K562 (cell line): ENCODE data around the gene CDSN. TPM values are rescaled to one million over a fixed set of nuclear protein-coding genes. Genes with fewer than 3 reads are reported as not detected.

Experiments
- BDP1 ChIP-seq: IDR thresholded peaks from 3 replicates; pipeline ENCODE4 v1.6.1; 2011; ENCODE audit not compliant: insufficient read length, insufficient read depth
- ERF ChIP-seq: fragments of 450-650 bp; formaldehyde crosslinking; IDR thresholded peaks from 2 replicates; pipeline ENCODE4 v1.4.0; 2020; ENCODE audit warnings: mild to moderate bottlenecking, mixed read lengths
- KDM5B ChIP-seq: fragments of 200-600 bp; sonication (generic); IDR thresholded peaks from 2 replicates; pipeline ENCODE4 v1.6.1; 2012; ENCODE audit warnings: low read depth, mild to moderate bottlenecking, moderate library complexity, low read length, control low read depth, inconsistent platforms; ENCODE audit not compliant: insufficient replicate concordance
- KLF10 ChIP-seq: fragments of 250-450 bp; sonication (Bioruptor Pico); IDR thresholded peaks from 2 replicates; pipeline ENCODE4 v1.6.1; 2021; ENCODE audit warnings: matching md5 sums
- LARP7 ChIP-seq: fragments of 450-650 bp; IDR thresholded peaks from 2 replicates; pipeline ENCODE4 v1.6.1; 2016
- MED1 ChIP-seq: sonication (generic); formaldehyde crosslinking; IDR thresholded peaks from 2 replicates; pipeline ENCODE4 v1.8.1; 2023; ENCODE audit warnings: missing genetic modification reagents, borderline replicate concordance
- PHB ChIP-seq: fragments of 250-450 bp; sonication (Bioruptor Pico); IDR thresholded peaks from 2 replicates; pipeline ENCODE4 v1.5.0; 2021
- TBL1XR1 ChIP-seq, 2 experiments: IDR thresholded peaks; 2 replicates each; pipeline ENCODE4 v1.6.1; 2012; ENCODE audit warnings: improper control_type of control experiment in 2 of 2, low read length in 2 of 2, mild to moderate bottlenecking in 1 of 2
- TOE1 ChIP-seq, 2 experiments: fragments of 450-650 bp in 1 of 2; sonication (generic) in 1 of 2; formaldehyde crosslinking in 1 of 2; IDR thresholded peaks; 2 replicates each; pipeline versions ENCODE4 v1.7.1 to v1.8.0; 2016 to 2022; ENCODE audit warnings: borderline replicate concordance in 2 of 2, mild to moderate bottlenecking in 2 of 2, antibody characterized with exemption in 1 of 2, inconsistent platforms in 1 of 2, low read depth in 1 of 2, missing genetic modification reagents in 1 of 2, moderate library complexity in 1 of 2
- ZKSCAN1 ChIP-seq: fragments of 150-350 bp; IDR thresholded peaks from 2 replicates; pipeline ENCODE4 v1.6.1; 2016; ENCODE audit warnings: low read depth, low read length
- ZNF134 ChIP-seq: fragments of 250-450 bp; sonication (Bioruptor Pico); conservative IDR thresholded peaks from 2 replicates; pipeline ENCODE4 v1.4.0; 2020
- ZNF224 ChIP-seq: sonication (generic); formaldehyde crosslinking; IDR thresholded peaks from 2 replicates; pipeline ENCODE4 v1.8.0; 2022; ENCODE audit warnings: mild to moderate bottlenecking, missing genetic modification reagents
- polyA plus RNA-seq, 8 experiments: library from polyadenylated mRNA; depleted of rRNA in 4 of 8; stranded (reverse) in 5 of 8; unstranded in 3 of 8; fragments of >200 nt; fragmentation: Nextera tagmentation in 2 of 8; fragmentation: Illumina TruSeq in 1 of 8; extraction: Ambion mirVana in 2 of 8; extraction: Trizol in 1 of 8; gene quantifications; 2 replicates each; pipeline versions ENCODE4 v1.2.1 to v1.2.3, GENCODE V29; 2011 to 2014; ENCODE audit warnings: inconsistent platforms in 1 of 8, missing spikeins in 1 of 8
- total RNA-seq, 7 experiments: library from RNA; depleted of rRNA in 6 of 7; stranded (reverse); fragments of >200 nt in 6 of 7; fragmentation: Illumina TruSeq in 2 of 7; extraction: Trizol in 2 of 7; gene quantifications; 2 replicates each; pipeline versions ENCODE4 v1.2.1 to v1.2.3, GENCODE V29; 2011 to 2021; ENCODE audit warnings: low replicate concordance in 1 of 7
- TF ChIP-seq, protein P1 (sequence below): IDR thresholded peaks from 2 replicates; pipeline ENCODE4 v1.6.1; 2012; ENCODE audit warnings: low read depth, low read length, improper control_type of control experiment, borderline replicate concordance
- TF ChIP-seq, protein P2 (sequence below): fragments of 250-450 bp; sonication (Bioruptor Pico); IDR thresholded peaks from 2 replicates; pipeline ENCODE4 v1.4.0; 2020; ENCODE audit warnings: mild to moderate bottlenecking, moderate library complexity
- TF ChIP-seq, protein P3 (sequence below), 3 experiments: IDR thresholded peaks in 2 of 3; conservative IDR thresholded peaks in 1 of 3; 2 replicates each; pipeline ENCODE4 v1.5.1; 2011 to 2012; ENCODE audit warnings: low read length in 3 of 3, mild to moderate bottlenecking in 3 of 3, control low read depth in 2 of 3, improper control_type of control experiment in 1 of 3, inconsistent platforms in 1 of 3, low read depth in 1 of 3, mixed read lengths in 1 of 3, moderate library complexity in 1 of 3; ENCODE audit not compliant: insufficient read depth in 2 of 3
- TF ChIP-seq, protein P4 (sequence below): sonication (generic); formaldehyde crosslinking; IDR thresholded peaks from 2 replicates; pipeline ENCODE4 v1.8.0; 2022; ENCODE audit warnings: mild to moderate bottlenecking, missing genetic modification reagents, borderline replicate concordance

The CDSN gene
- total and polyA plus RNA-seq, 9 of the 15 experiments (the other 6 are each of a cell fraction or from before 2014, with no cell fraction given) = not detected

DNA sequence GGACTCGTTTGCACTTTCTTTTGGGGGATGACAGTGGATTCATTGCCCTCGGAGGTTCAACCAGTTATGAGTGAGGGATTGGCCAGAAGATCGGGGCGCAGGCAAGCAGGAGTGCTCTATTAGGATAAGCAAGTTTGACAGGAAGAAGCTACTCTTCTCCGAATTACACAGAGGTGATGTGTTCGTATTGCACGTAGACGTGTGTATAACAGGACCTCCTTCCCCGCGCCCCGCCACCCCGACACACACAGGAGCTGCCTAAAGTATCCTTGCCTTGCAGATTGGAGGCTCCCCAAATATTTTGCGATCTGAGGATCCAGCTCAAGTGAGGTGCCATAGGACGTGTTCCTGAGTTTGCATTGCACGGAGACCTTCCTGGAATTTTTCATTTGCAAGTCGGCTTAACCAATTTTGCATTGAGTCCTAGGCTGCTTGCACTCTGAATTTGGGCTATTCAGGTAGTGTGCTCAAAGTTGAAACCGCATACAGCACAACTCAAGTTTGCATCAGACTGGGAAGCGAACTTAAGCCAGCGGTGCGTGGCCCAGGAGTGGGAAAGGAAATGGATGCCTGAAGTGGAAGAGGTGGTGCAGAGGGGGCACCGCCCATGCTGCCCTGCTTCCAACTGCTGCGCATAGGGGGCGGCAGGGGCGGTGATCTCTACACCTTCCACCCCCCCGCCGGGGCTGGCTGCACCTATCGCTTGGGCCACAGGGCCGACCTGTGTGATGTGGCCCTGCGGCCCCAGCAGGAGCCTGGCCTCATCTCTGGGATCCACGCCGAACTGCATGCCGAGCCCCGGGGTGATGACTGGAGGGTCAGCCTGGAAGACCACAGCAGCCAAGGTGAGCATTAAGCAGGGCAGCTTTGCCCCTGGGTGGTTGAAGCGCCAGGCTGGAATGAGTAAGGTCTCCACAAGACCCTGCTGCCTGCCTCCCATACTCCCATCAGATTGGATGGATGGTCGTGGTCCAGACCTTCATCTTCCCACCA lies 38.9 kb upstream of the CDSN start (continued):
- TF ChIP-seq, protein P1, sequence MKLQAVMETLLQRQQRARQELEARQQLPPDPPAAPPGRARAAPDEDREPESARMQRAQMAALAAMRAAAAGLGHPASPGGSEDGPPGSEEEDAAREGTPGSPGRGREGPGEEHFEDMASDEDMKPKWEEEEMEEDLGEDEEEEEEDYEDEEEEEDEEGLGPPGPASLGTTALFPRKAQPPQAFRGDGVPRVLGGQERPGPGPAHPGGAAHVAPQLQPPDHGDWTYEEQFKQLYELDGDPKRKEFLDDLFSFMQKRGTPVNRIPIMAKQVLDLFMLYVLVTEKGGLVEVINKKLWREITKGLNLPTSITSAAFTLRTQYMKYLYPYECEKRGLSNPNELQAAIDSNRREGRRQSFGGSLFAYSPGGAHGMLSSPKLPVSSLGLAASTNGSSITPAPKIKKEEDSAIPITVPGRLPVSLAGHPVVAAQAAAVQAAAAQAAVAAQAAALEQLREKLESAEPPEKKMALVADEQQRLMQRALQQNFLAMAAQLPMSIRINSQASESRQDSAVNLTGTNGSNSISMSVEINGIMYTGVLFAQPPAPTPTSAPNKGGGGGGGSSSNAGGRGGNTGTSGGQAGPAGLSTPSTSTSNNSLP = no peak
- 0 out of 2 replicates have a peak, but pooled peaks have one; percentile 52 for TF ChIP-seq TOE1 (IDR thresholded peaks at IDR 0.05; ENCODE audit: borderline replicate concordance)
- TF ChIP-seq TOE1 (CRISPR knock-in tag; IDR thresholded peaks at IDR 0.05; ENCODE audit: borderline replicate concordance, low read depth) = no peak
- no peak for TF ChIP-seq LARP7
- no peak for TF ChIP-seq ZNF134 (CRISPR knock-in tag)
- no peak for TF ChIP-seq ERF
- TF ChIP-seq KDM5B = no peak
- TF ChIP-seq, protein P2, sequence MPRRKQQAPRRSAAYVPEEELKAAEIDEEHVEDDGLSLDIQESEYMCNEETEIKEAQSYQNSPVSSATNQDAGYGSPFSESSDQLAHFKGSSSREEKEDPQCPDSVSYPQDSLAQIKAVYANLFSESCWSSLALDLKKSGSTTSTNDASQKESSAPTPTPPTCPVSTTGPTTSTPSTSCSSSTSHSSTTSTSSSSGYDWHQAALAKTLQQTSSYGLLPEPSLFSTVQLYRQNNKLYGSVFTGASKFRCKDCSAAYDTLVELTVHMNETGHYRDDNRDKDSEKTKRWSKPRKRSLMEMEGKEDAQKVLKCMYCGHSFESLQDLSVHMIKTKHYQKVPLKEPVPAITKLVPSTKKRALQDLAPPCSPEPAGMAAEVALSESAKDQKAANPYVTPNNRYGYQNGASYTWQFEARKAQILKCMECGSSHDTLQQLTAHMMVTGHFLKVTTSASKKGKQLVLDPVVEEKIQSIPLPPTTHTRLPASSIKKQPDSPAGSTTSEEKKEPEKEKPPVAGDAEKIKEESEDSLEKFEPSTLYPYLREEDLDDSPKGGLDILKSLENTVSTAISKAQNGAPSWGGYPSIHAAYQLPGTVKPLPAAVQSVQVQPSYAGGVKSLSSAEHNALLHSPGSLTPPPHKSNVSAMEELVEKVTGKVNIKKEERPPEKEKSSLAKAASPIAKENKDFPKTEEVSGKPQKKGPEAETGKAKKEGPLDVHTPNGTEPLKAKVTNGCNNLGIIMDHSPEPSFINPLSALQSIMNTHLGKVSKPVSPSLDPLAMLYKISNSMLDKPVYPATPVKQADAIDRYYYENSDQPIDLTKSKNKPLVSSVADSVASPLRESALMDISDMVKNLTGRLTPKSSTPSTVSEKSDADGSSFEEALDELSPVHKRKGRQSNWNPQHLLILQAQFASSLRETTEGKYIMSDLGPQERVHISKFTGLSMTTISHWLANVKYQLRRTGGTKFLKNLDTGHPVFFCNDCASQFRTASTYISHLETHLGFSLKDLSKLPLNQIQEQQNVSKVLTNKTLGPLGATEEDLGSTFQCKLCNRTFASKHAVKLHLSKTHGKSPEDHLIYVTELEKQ (CRISPR knock-in tag) = no peak
- no peak for TF ChIP-seq TBL1XR1 (IDR thresholded peaks at IDR 0.05; ENCODE audit: low read length in 2 of 2)
- no peak for TF ChIP-seq ZNF224 (CRISPR knock-in tag)
- no peak for TF ChIP-seq PHB
- TF ChIP-seq, protein P3, sequence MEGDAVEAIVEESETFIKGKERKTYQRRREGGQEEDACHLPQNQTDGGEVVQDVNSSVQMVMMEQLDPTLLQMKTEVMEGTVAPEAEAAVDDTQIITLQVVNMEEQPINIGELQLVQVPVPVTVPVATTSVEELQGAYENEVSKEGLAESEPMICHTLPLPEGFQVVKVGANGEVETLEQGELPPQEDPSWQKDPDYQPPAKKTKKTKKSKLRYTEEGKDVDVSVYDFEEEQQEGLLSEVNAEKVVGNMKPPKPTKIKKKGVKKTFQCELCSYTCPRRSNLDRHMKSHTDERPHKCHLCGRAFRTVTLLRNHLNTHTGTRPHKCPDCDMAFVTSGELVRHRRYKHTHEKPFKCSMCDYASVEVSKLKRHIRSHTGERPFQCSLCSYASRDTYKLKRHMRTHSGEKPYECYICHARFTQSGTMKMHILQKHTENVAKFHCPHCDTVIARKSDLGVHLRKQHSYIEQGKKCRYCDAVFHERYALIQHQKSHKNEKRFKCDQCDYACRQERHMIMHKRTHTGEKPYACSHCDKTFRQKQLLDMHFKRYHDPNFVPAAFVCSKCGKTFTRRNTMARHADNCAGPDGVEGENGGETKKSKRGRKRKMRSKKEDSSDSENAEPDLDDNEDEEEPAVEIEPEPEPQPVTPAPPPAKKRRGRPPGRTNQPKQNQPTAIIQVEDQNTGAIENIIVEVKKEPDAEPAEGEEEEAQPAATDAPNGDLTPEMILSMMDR (IDR thresholded peaks at IDR 0.05 in 2 of 3, conservative IDR thresholded peaks at IDR 0.05 in 1 of 3; ENCODE audit: insufficient read depth in 2 of 3, low read depth in 1 of 3, low read length in 3 of 3) = peak in 2 of 3 experiments; percentile 16 to 22; a peak in 2 of 6 replicates
- TF ChIP-seq BDP1 = no peak
- TF ChIP-seq MED1 = no peak
- TF ChIP-seq KLF10 (CRISPR knock-in tag) = no peak
- TF ChIP-seq, protein P4, sequence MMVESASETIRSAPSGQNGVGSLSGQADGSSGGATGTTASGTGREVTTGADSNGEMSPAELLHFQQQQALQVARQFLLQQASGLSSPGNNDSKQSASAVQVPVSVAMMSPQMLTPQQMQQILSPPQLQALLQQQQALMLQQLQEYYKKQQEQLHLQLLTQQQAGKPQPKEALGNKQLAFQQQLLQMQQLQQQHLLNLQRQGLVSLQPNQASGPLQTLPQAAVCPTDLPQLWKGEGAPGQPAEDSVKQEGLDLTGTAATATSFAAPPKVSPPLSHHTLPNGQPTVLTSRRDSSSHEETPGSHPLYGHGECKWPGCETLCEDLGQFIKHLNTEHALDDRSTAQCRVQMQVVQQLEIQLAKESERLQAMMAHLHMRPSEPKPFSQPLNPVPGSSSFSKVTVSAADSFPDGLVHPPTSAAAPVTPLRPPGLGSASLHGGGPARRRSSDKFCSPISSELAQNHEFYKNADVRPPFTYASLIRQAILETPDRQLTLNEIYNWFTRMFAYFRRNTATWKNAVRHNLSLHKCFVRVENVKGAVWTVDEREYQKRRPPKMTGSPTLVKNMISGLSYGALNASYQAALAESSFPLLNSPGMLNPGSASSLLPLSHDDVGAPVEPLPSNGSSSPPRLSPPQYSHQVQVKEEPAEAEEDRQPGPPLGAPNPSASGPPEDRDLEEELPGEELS = no peak
- TF ChIP-seq ZKSCAN1 = no peak
